ENCODE measurements around the gene TSPAN5. TPM values are rescaled to one million over a fixed set of nuclear protein-coding genes. Genes with fewer than 3 reads are reported as not detected.

TSPAN5 gene
- total and polyA plus RNA-seq, 4 donors = 60.7 to 93.9 (median 76.3) TPM

- Histone ChIP-seq H3K4me1 (ENCODE audit: control insufficient read depth, insufficient read depth, low read length) (peaks cover 3% of the 10 kb centered on the region), H3K36me3 (ENCODE audit: control insufficient read depth, insufficient read depth, low read length) (no peaks in the 10 kb centered on the region), H3K4me3 (ENCODE audit: low read depth, low read length) (no peak overlapping the region), H3K27ac (ENCODE audit: low read depth, low read length) (no peak overlapping the region), H3K9me3 (ENCODE audit: control insufficient read depth, insufficient read depth, low read length) (no peaks in the 10 kb centered on the region), H3K27me3 (ENCODE audit: control insufficient read depth, insufficient read depth, low read length) (no peaks in the 10 kb centered on the region)
- no peak for DNase-seq (ENCODE audit: low read depth in 4 of 6, low spot score in 6 of 6)
- no CpG with 5 or more reads among the region's 2 CpGs for WGBS (ENCODE audit: insufficient coverage)
Measured at GRCh38 chr4:98639523-98639922, 18.9 kb downstream of the TSPAN5 start.

- H3K36me3 ChIP-seq (ENCODE audit: control insufficient read depth, insufficient read depth, low read length) = no peaks in the 10 kb centered on the region
- no peaks in the 10 kb centered on the region for H3K9me3 ChIP-seq (ENCODE audit: control insufficient read depth, insufficient read depth, low read length)
- H3K27me3 ChIP-seq (ENCODE audit: control insufficient read depth, insufficient read depth, low read length) = no peaks in the 10 kb centered on the region
- DNase-seq (ENCODE audit: low read depth in 4 of 6, low spot score in 6 of 6) = no peak
- no peak overlapping the region for H3K27ac ChIP-seq (ENCODE audit: low read depth, low read length)
- H3K4me1 ChIP-seq (ENCODE audit: control insufficient read depth, insufficient read depth, low read length) = peaks cover 3% of the 10 kb centered on the region
- H3K4me3 ChIP-seq (ENCODE audit: low read depth, low read length) = no peak overlapping the region
- WGBS (ENCODE audit: insufficient coverage) = no CpG with 5 or more reads among the region's 2 CpGs
Measured at GRCh38 chr4:98639108-98639507, 19.3 kb downstream of the TSPAN5 start.

- H3K27me3 ChIP-seq (ENCODE audit: control insufficient read depth, insufficient read depth, low read length) = no peaks in the 10 kb centered on the region
- no peak for DNase-seq (ENCODE audit: low read depth in 4 of 6, low spot score in 6 of 6)
- peaks cover 3% of the 10 kb centered on the region for H3K4me1 ChIP-seq (ENCODE audit: control insufficient read depth, insufficient read depth, low read length)
- H3K27ac ChIP-seq (ENCODE audit: low read depth, low read length) = no peak overlapping the region
- H3K36me3 ChIP-seq (ENCODE audit: control insufficient read depth, insufficient read depth, low read length) = no peaks in the 10 kb centered on the region
- 65% methylated on average over 3 of the region's 5 CpGs for WGBS (ENCODE audit: insufficient coverage)
- H3K4me3 ChIP-seq (ENCODE audit: low read depth, low read length) = no peak overlapping the region
- no peaks in the 10 kb centered on the region for H3K9me3 ChIP-seq (ENCODE audit: control insufficient read depth, insufficient read depth, low read length)
Measured at GRCh38 chr4:98638661-98639060, 19.8 kb downstream of the TSPAN5 start.

GRCh38 chr4:98634061-98634460 lies 24.4 kb downstream of the TSPAN5 start:
- no CpG with 5 or more reads among the region's 1 CpG for WGBS (ENCODE audit: insufficient coverage)
- H3K4me1 ChIP-seq (ENCODE audit: control insufficient read depth, insufficient read depth, low read length) = peaks cover 16% of the 10 kb centered on the region

GRCh38 chr4:98633159-98633558 lies 25.3 kb downstream of the TSPAN5 start:
- no peak for DNase-seq (ENCODE audit: low read depth in 4 of 6, low spot score in 6 of 6)
- Histone ChIP-seq H3K27me3 (ENCODE audit: control insufficient read depth, insufficient read depth, low read length) (no peaks in the 10 kb centered on the region), H3K36me3 (ENCODE audit: control insufficient read depth, insufficient read depth, low read length) (no peaks in the 10 kb centered on the region), H3K4me1 (ENCODE audit: control insufficient read depth, insufficient read depth, low read length) (peaks cover 13% of the 10 kb centered on the region), H3K4me3 (ENCODE audit: low read depth, low read length) (no peak overlapping the region), H3K9me3 (ENCODE audit: control insufficient read depth, insufficient read depth, low read length) (peaks cover 2% of the 10 kb centered on the region), H3K27ac (ENCODE audit: low read depth, low read length) (no peak overlapping the region)
- whole genome bisulfite sequencing (ENCODE audit: insufficient coverage) = no CpG with 5 or more reads among the region's 3 CpGs

More at GRCh38 chr4:98634061-98634460, 24.4 kb downstream of the TSPAN5 start:
- Histone ChIP-seq H3K4me3 (ENCODE audit: low read depth, low read length) (no peak overlapping the region), H3K36me3 (ENCODE audit: control insufficient read depth, insufficient read depth, low read length) (no peaks in the 10 kb centered on the region), H3K9me3 (ENCODE audit: control insufficient read depth, insufficient read depth, low read length) (peaks cover 2% of the 10 kb centered on the region), H3K27me3 (ENCODE audit: control insufficient read depth, insufficient read depth, low read length) (no peaks in the 10 kb centered on the region), H3K27ac (ENCODE audit: low read depth, low read length) (no peak overlapping the region)
- DNase-seq (ENCODE audit: low read depth in 4 of 6, low spot score in 6 of 6) = no peak

GRCh38 chr4:98632258-98632657 lies 26.2 kb downstream of the TSPAN5 start:
- Histone ChIP-seq H3K9me3 (ENCODE audit: control insufficient read depth, insufficient read depth, low read length) (peaks cover 2% of the 10 kb centered on the region), H3K27me3 (ENCODE audit: control insufficient read depth, insufficient read depth, low read length) (no peaks in the 10 kb centered on the region), H3K4me3 (ENCODE audit: low read depth, low read length) (no peak overlapping the region), H3K27ac (ENCODE audit: low read depth, low read length) (no peak overlapping the region), H3K4me1 (ENCODE audit: control insufficient read depth, insufficient read depth, low read length) (peaks cover 13% of the 10 kb centered on the region), H3K36me3 (ENCODE audit: control insufficient read depth, insufficient read depth, low read length) (no peaks in the 10 kb centered on the region)
- 67% methylated on average over 1 of the region's 4 CpGs for WGBS (ENCODE audit: insufficient coverage)
- no peak for DNase-seq (ENCODE audit: low read depth in 4 of 6, low spot score in 6 of 6)

- Histone ChIP-seq H3K4me3 (ENCODE audit: low read depth, low read length) (no peak overlapping the region), H3K27me3 (ENCODE audit: control insufficient read depth, insufficient read depth, low read length) (no peaks in the 10 kb centered on the region)
- WGBS (ENCODE audit: insufficient coverage) = 44% methylated on average over 3 of the region's 3 CpGs
Measured at GRCh38 chr4:98631506-98631905, 26.9 kb downstream of the TSPAN5 start.

GRCh38 chr4:98630737-98631454 lies 27.5 kb downstream of the TSPAN5 start:
- H3K9me3 ChIP-seq (ENCODE audit: control insufficient read depth, insufficient read depth, low read length) = peaks cover 2% of the 10 kb centered on the region
- no peaks in the 10 kb centered on the region for H3K27me3 ChIP-seq (ENCODE audit: control insufficient read depth, insufficient read depth, low read length)
- peaks cover 17% of the 10 kb centered on the region for H3K4me1 ChIP-seq (ENCODE audit: control insufficient read depth, insufficient read depth, low read length)
- no peaks in the 10 kb centered on the region for H3K36me3 ChIP-seq (ENCODE audit: control insufficient read depth, insufficient read depth, low read length)
- peak overlapping the region; percentile 49 for H3K27ac ChIP-seq (ENCODE audit: low read depth, low read length)
- no peak overlapping the region for H3K4me3 ChIP-seq (ENCODE audit: low read depth, low read length)
- DNase-seq (ENCODE audit: low read depth in 4 of 6, low spot score in 6 of 6) = peak in 2 of 6 donors; percentile 59 to 76
- WGBS (ENCODE audit: insufficient coverage) = 55% methylated on average over 7 of the region's 8 CpGs

More at GRCh38 chr4:98631506-98631905, 26.9 kb downstream of the TSPAN5 start:
- Histone ChIP-seq H3K27ac (ENCODE audit: low read depth, low read length) (no peak overlapping the region), H3K4me1 (ENCODE audit: control insufficient read depth, insufficient read depth, low read length) (peaks cover 14% of the 10 kb centered on the region), H3K36me3 (ENCODE audit: control insufficient read depth, insufficient read depth, low read length) (no peaks in the 10 kb centered on the region), H3K9me3 (ENCODE audit: control insufficient read depth, insufficient read depth, low read length) (peaks cover 2% of the 10 kb centered on the region)
- no peak for DNase-seq (ENCODE audit: low read depth in 4 of 6, low spot score in 6 of 6)

GRCh38 chr4:98627531-98628257 lies 30.7 kb downstream of the TSPAN5 start:
- Histone ChIP-seq H3K9me3 (ENCODE audit: control insufficient read depth, insufficient read depth, low read length) (no peaks in the 10 kb centered on the region), H3K27ac (ENCODE audit: low read depth, low read length) (peak overlapping the region; percentile 9), H3K27me3 (ENCODE audit: control insufficient read depth, insufficient read depth, low read length) (no peaks in the 10 kb centered on the region), H3K36me3 (ENCODE audit: control insufficient read depth, insufficient read depth, low read length) (no peaks in the 10 kb centered on the region), H3K4me3 (ENCODE audit: low read depth, low read length) (no peak overlapping the region), H3K4me1 (ENCODE audit: control insufficient read depth, insufficient read depth, low read length) (peaks cover 17% of the 10 kb centered on the region)
- peak in 2 of 6 donors; percentile 66 to 78 for DNase-seq (ENCODE audit: low read depth in 4 of 6, low spot score in 6 of 6)
- WGBS (ENCODE audit: insufficient coverage) = no CpG with 5 or more reads among the region's 3 CpGs

Measured in spinal cord (tissue), 10 donors.